ENCODE data around the gene RPS6KL1. TPM values are rescaled to one million over a fixed set of nuclear protein-coding genes. Genes with fewer than 3 reads are reported as not detected.

Gene RPS6KL1
- total RNA-seq, 1 donor from 2014 or later, result 12.1 TPM

- H3K27ac ChIP-seq, result peak overlapping the region; percentile 64 to 65
- H3K4me3 ChIP-seq, result no peak overlapping the region
- H3K4me1 ChIP-seq, result peaks cover 0 to 13% of the 10 kb centered on the region in 2 donors
- H3K9me3 ChIP-seq, result no peaks in the 10 kb centered on the region
- H3K27me3 ChIP-seq, result no peaks in the 10 kb centered on the region
- intact Hi-C loops (cut with DNase I), result loop anchor here (2.0 kb wide), 2 partner anchors 55 to 141 kb away; partner anchors contain the start of gene EIF2B2
- TF ChIP-seq CTCF (IDR thresholded peaks at IDR 0.05), result no peak
- DNase-seq (ENCODE audit: low spot score in 2 of 2), result peak in 1 of 2 donors; percentile 56
- H3K36me3 ChIP-seq, result peaks cover 16 to 17% of the 10 kb centered on the region in 2 donors
Measured at GRCh38 chr14:74947353-74948227, 24.5 kb upstream of the RPS6KL1 start.

GRCh38 chr14:74946659-74947281, 23.7 kb upstream of the RPS6KL1 start:
- intact Hi-C loops (cut with DNase I), result loop anchor here (1.0 to 2.0 kb wide), 3 partner anchors 56 to 142 kb away; partner anchors contain the start of gene EIF2B2
- TF ChIP-seq CTCF (IDR thresholded peaks at IDR 0.05), result no peak
- Histone ChIP-seq H3K4me3 (peak overlapping the region in 1 of 2 donors; percentile 20), H3K27ac (peak overlapping the region; percentile 64 to 65), H3K9me3 (no peaks in the 10 kb centered on the region), H3K4me1 (peaks cover 6 to 14% of the 10 kb centered on the region in 2 donors), H3K36me3 (peaks cover 16 to 17% of the 10 kb centered on the region in 2 donors), H3K27me3 (no peaks in the 10 kb centered on the region)
- peak in 1 of 2 donors; percentile 65 for DNase-seq (ENCODE audit: low spot score in 2 of 2)

DNA sequence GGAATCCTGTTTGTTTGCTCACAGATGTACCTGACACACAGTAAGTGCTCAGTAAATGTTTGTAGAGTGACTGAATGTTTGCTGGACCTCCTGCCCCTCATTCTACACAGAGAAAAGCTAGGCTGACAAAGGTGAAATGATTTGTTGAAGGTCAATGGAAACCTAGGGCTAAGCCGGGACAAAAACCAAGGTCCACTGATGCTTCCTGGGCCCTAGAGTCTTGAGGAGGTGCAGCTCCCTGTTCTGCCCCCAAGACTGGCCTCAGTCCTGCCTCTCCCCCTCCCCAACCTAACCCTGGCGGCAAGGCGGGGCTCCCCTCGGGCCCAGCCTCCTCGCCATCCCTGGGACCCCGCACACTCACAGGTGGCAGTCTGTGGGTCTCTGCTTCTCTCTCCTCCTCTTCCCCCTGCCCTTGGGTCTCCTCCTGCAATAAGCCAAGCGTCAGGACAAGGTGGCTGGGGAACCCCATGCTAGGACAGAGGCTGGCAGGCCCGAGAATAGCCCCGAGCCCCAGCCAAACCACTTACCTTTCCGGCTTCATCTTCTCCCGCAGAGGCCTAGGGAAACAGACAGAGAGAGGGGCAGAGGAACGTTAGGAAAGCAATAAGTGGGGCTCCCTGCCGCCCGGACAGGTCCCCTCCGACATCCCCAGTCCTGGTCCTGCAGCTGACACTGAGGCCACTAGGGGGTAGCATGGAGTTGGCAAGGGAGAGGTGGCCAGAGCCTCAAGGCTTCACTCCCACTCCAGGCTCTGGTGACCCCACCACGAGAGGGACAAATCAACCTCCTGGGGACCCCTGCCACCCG, 23.0 kb upstream of the RPS6KL1 start:
- H3K9me3 ChIP-seq, result no peaks in the 10 kb centered on the region
- peak overlapping the region; percentile 64 to 65 for H3K27ac ChIP-seq
- peak in 1 of 2 donors; percentile 89 for DNase-seq (ENCODE audit: low spot score in 2 of 2)
- TF ChIP-seq CTCF (IDR thresholded peaks at IDR 0.05), result peak; percentile 89 to 99 (median 95)
- no peaks in the 10 kb centered on the region for H3K27me3 ChIP-seq
- H3K4me1 ChIP-seq, result peaks cover 10 to 20% of the 10 kb centered on the region in 2 donors
- intact Hi-C loops (cut with DNase I), result loop anchor here (1.0 to 2.0 kb wide), 3 partner anchors 57 to 143 kb away; partner anchors contain the start of gene EIF2B2
- peak overlapping the region in 1 of 2 donors; percentile 20 for H3K4me3 ChIP-seq
- H3K36me3 ChIP-seq, result peaks cover 16 to 17% of the 10 kb centered on the region in 2 donors

- peak; percentile 32 to 40 (median 36) for TF ChIP-seq CTCF (IDR thresholded peaks at IDR 0.05)
- H3K27me3 ChIP-seq, result no peaks in the 10 kb centered on the region
- DNase-seq (ENCODE audit: low spot score in 2 of 2), result no peak
- H3K9me3 ChIP-seq, result no peaks in the 10 kb centered on the region
- H3K27ac ChIP-seq, result peak overlapping the region; percentile 64 to 65
- intact Hi-C loops (cut with DNase I), result no loop called here
- H3K4me1 ChIP-seq, result peaks cover 15 to 27% of the 10 kb centered on the region in 2 donors
- peaks cover 16 to 17% of the 10 kb centered on the region in 2 donors for H3K36me3 ChIP-seq
- no peak overlapping the region for H3K4me3 ChIP-seq
Measured at GRCh38 chr14:74945261-74945851, 22.3 kb upstream of the RPS6KL1 start.

DNA sequence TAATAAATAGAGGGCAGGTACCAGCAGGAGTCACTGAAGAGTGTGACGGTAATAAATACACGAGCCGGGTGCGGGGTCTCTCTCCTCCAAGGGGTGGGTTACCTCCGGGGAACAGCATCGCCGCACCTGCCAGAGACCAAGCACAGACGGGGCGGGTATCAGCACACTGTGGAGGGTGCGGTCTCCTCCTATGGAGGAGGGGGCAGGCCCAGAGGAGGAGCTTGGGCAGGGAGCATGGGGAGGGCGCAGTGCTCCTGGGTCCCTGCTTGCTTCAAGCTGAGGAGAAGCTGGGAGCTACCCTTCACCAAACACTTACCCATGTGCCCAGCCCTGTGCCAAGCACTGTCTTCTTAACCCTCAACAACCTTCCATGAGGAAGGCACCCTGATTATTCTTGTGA, 19.5 kb upstream of the RPS6KL1 start:
- H3K4me1 ChIP-seq, result peaks cover 29 to 43% of the 10 kb centered on the region in 2 donors
- intact Hi-C loops (cut with DNase I), result no loop called here
- TF ChIP-seq CTCF (IDR thresholded peaks at IDR 0.05), result no peak
- H3K27me3 ChIP-seq, result no peaks in the 10 kb centered on the region
- peaks cover under 1% of the 10 kb centered on the region in 2 donors for H3K36me3 ChIP-seq
- no peaks in the 10 kb centered on the region for H3K9me3 ChIP-seq
- DNase-seq (ENCODE audit: low spot score in 2 of 2), result no peak
- H3K27ac ChIP-seq, result peak overlapping the region; percentile 94 to 96
- no peak overlapping the region for H3K4me3 ChIP-seq

All from ascending aorta (tissue), 2 donors.